ENCODE results near the gene ANTXR2. TPM values are rescaled to one million over a fixed set of nuclear protein-coding genes. Genes with fewer than 3 reads are reported as not detected.

Gene ANTXR2
- total RNA-seq, 1 donor from 2014 or later: 14.4 TPM

- no peak overlapping the region for H3K4me3 ChIP-seq (ENCODE audit: low read depth, low read length)
- DNase-seq (ENCODE audit: low read depth): no peak
- no peak for TF ChIP-seq CTCF (conservative IDR thresholded peaks at IDR 0.05; ENCODE audit: low read depth, low read length)
These were observed 12.2 kb downstream of the ANTXR2 start for GRCh38 chr4:80060804-80061203.

GRCh38 chr4:80058740-80059139 lies 14.3 kb downstream of the ANTXR2 start:
- DNase-seq (ENCODE audit: low read depth): no peak
- H3K4me3 ChIP-seq (ENCODE audit: low read depth, low read length): no peak overlapping the region
- TF ChIP-seq CTCF (conservative IDR thresholded peaks at IDR 0.05; ENCODE audit: low read depth, low read length): no peak

- DNase-seq (ENCODE audit: low read depth): no peak
- TF ChIP-seq CTCF (conservative IDR thresholded peaks at IDR 0.05; ENCODE audit: low read depth, low read length): no peak
- no peak overlapping the region for H3K4me3 ChIP-seq (ENCODE audit: low read depth, low read length)
These were observed 18.7 kb downstream of the ANTXR2 start for GRCh38 chr4:80054375-80054774.

GRCh38 chr4:80053140-80053910 lies 19.7 kb downstream of the ANTXR2 start:
- no peak for DNase-seq (ENCODE audit: low read depth)
- no peak overlapping the region for H3K4me3 ChIP-seq (ENCODE audit: low read depth, low read length)
- TF ChIP-seq CTCF (conservative IDR thresholded peaks at IDR 0.05; ENCODE audit: low read depth, low read length): no peak

- H3K4me3 ChIP-seq (ENCODE audit: low read depth, low read length): no peak overlapping the region
- no peak for DNase-seq (ENCODE audit: low read depth)
- no peak for TF ChIP-seq CTCF (conservative IDR thresholded peaks at IDR 0.05; ENCODE audit: low read depth, low read length)
These were observed 23.1 kb downstream of the ANTXR2 start for GRCh38 chr4:80049813-80050534.

GRCh38 chr4:80049402-80049801 lies 23.6 kb downstream of the ANTXR2 start:
- no peak for TF ChIP-seq CTCF (conservative IDR thresholded peaks at IDR 0.05; ENCODE audit: low read depth, low read length)
- H3K4me3 ChIP-seq (ENCODE audit: low read depth, low read length): no peak overlapping the region
- no peak for DNase-seq (ENCODE audit: low read depth)

All from epithelial cell of proximal tubule (primary cell).